Effector memory CD4-positive, alpha-beta T cell (primary cell): ENCODE data around the gene CCT6B.

Source experiments
- DNase-seq, 3 donors: peaks; one replicate each; pipeline ENCODE4 v3.0.0-alpha.2; 2020
- H3K27ac ChIP-seq: 2 replicates; pipeline ENCODE4 v1.7.0; 2013; ENCODE audit warnings: mild to moderate bottlenecking, low read length, moderate library complexity; ENCODE audit not compliant: insufficient read depth, poor library complexity, severe bottlenecking
- H3K27me3 ChIP-seq: replicated peaks from 2 replicates; pipeline ENCODE4 v1.7.0; 2013; ENCODE audit warnings: mild to moderate bottlenecking, low read length; ENCODE audit not compliant: insufficient read depth, control insufficient read depth, poor library complexity, severe bottlenecking
- H3K36me3 ChIP-seq: 2 replicates; pipeline ENCODE4 v1.7.0; 2013; ENCODE audit warnings: mild to moderate bottlenecking, low read length, moderate library complexity; ENCODE audit not compliant: control insufficient read depth, insufficient read depth
- H3K4me1 ChIP-seq: 2 replicates; pipeline ENCODE4 v1.7.0; 2013; ENCODE audit warnings: low read length, mild to moderate bottlenecking; ENCODE audit not compliant: control insufficient read depth, insufficient read depth, poor library complexity, severe bottlenecking
- H3K4me3 ChIP-seq: 2 replicates; pipeline ENCODE4 v1.7.0; 2013; ENCODE audit warnings: low read length, low read depth, mild to moderate bottlenecking; ENCODE audit not compliant: insufficient read depth, poor library complexity, severe bottlenecking
- H3K9me3 ChIP-seq: 2 replicates; pipeline ENCODE4 v1.7.0; 2013; ENCODE audit warnings: mild to moderate bottlenecking, low read length, moderate library complexity; ENCODE audit not compliant: control insufficient read depth

The CCT6B gene

GRCh38 chr17:34926661-34927060 is 34.6 kb downstream of the CCT6B start:
- no peaks in the 10 kb centered on the region for H3K9me3 ChIP-seq
- DNase-seq = no peak
- H3K27ac ChIP-seq = no peak overlapping the region
- no peaks in the 10 kb centered on the region for H3K36me3 ChIP-seq
- no peak overlapping the region for H3K4me3 ChIP-seq
- H3K4me1 ChIP-seq = no peaks in the 10 kb centered on the region
- no peaks in the 10 kb centered on the region for H3K27me3 ChIP-seq

- Histone ChIP-seq H3K4me1 (no peaks in the 10 kb centered on the region), H3K36me3 (no peaks in the 10 kb centered on the region), H3K27me3 (no peaks in the 10 kb centered on the region), H3K27ac (no peak overlapping the region), H3K9me3 (no peaks in the 10 kb centered on the region), H3K4me3 (no peak overlapping the region)
- no peak for DNase-seq
These were observed 40.6 kb downstream of the CCT6B start for GRCh38 chr17:34920676-34921075.

- no peak for DNase-seq
- H3K4me1 ChIP-seq = no peaks in the 10 kb centered on the region
- no peaks in the 10 kb centered on the region for H3K36me3 ChIP-seq
- H3K4me3 ChIP-seq = no peak overlapping the region
- no peaks in the 10 kb centered on the region for H3K9me3 ChIP-seq
- H3K27ac ChIP-seq = no peak overlapping the region
- H3K27me3 ChIP-seq = no peaks in the 10 kb centered on the region
These were observed 43.9 kb downstream of the CCT6B start for GRCh38 chr17:34917381-34917780.

- Histone ChIP-seq H3K4me3 (no peak overlapping the region), H3K4me1 (no peaks in the 10 kb centered on the region), H3K9me3 (no peaks in the 10 kb centered on the region), H3K27ac (no peak overlapping the region), H3K36me3 (no peaks in the 10 kb centered on the region), H3K27me3 (no peaks in the 10 kb centered on the region)
- no peak for DNase-seq
These were observed 45.1 kb downstream of the CCT6B start for GRCh38 chr17:34916120-34916519.

GRCh38 chr17:34913001-34913400 is 48.3 kb downstream of the CCT6B start:
- Histone ChIP-seq H3K9me3 (no peaks in the 10 kb centered on the region), H3K27ac (no peak overlapping the region), H3K4me3 (no peak overlapping the region), H3K4me1 (no peaks in the 10 kb centered on the region), H3K36me3 (no peaks in the 10 kb centered on the region), H3K27me3 (no peaks in the 10 kb centered on the region)
- DNase-seq = no peak

GRCh38 chr17:34909040-34909439 is 52.2 kb downstream of the CCT6B start:
- H3K9me3 ChIP-seq = no peaks in the 10 kb centered on the region
- no peak for DNase-seq
- no peaks in the 10 kb centered on the region for H3K36me3 ChIP-seq
- H3K4me3 ChIP-seq = no peak overlapping the region
- no peak overlapping the region for H3K27ac ChIP-seq
- H3K27me3 ChIP-seq = no peaks in the 10 kb centered on the region
- H3K4me1 ChIP-seq = no peaks in the 10 kb centered on the region

- DNase-seq = no peak
- H3K4me1 ChIP-seq = no peaks in the 10 kb centered on the region
- H3K27ac ChIP-seq = no peak overlapping the region
- no peak overlapping the region for H3K4me3 ChIP-seq
- no peaks in the 10 kb centered on the region for H3K36me3 ChIP-seq
- no peaks in the 10 kb centered on the region for H3K9me3 ChIP-seq
- no peaks in the 10 kb centered on the region for H3K27me3 ChIP-seq
These were observed 58.3 kb downstream of the CCT6B start for GRCh38 chr17:34902831-34903547.

- no peak for DNase-seq
- Histone ChIP-seq H3K27ac (no peak overlapping the region), H3K4me1 (no peaks in the 10 kb centered on the region), H3K27me3 (no peaks in the 10 kb centered on the region), H3K4me3 (no peak overlapping the region), H3K9me3 (no peaks in the 10 kb centered on the region), H3K36me3 (no peaks in the 10 kb centered on the region)
These were observed 61.5 kb downstream of the CCT6B start for GRCh38 chr17:34899643-34900291.

GRCh38 chr17:34895383-34895782 is 65.9 kb downstream of the CCT6B start:
- H3K36me3 ChIP-seq = no peaks in the 10 kb centered on the region
- H3K4me3 ChIP-seq = no peak overlapping the region
- H3K4me1 ChIP-seq = no peaks in the 10 kb centered on the region
- H3K27me3 ChIP-seq = no peaks in the 10 kb centered on the region
- no peak overlapping the region for H3K27ac ChIP-seq
- DNase-seq = no peak
- no peaks in the 10 kb centered on the region for H3K9me3 ChIP-seq

GRCh38 chr17:34894964-34895363 is 66.3 kb downstream of the CCT6B start:
- Histone ChIP-seq H3K4me1 (no peaks in the 10 kb centered on the region), H3K27me3 (no peaks in the 10 kb centered on the region), H3K9me3 (no peaks in the 10 kb centered on the region), H3K27ac (no peak overlapping the region), H3K36me3 (no peaks in the 10 kb centered on the region), H3K4me3 (no peak overlapping the region)
- DNase-seq = no peak
